Stimulated activated CD4-positive, alpha-beta T cell treated with anti-CD3 and anti-CD28 coated beads, Interleukin-1b, Interleukin-23, amount 100 ng/mL, for 48 hours (primary cell): ENCODE measurements around the gene NEDD9.

Experiments used
- DNase-seq: peaks from one replicate; pipeline ENCODE4 v3.0.0-alpha.2; 2020

NEDD9 gene

DNA sequence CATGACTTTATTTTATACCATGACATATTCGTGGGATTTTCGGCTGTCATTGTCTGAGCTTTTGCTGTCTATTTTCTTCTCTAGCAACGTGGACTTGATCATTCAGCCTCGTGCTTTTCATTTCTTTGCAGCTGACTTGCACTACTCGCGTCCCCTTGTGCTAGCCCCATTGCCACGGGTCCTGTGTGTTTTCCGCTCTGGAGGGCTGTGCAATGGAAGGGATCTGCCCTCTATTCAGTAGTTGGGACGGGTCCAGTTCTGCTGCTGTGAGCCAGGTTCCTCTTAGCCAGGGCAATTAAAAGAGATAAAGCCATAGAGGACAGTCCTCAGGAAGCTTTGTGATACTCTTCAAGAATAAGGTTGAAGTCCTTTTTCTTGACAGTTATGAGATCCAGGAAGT, 17.6 kb downstream of the NEDD9 start:
- no peak for DNase-seq

GRCh38 chr6:11214084-11214833, 18.2 kb downstream of the NEDD9 start:
- no peak for DNase-seq

DNA sequence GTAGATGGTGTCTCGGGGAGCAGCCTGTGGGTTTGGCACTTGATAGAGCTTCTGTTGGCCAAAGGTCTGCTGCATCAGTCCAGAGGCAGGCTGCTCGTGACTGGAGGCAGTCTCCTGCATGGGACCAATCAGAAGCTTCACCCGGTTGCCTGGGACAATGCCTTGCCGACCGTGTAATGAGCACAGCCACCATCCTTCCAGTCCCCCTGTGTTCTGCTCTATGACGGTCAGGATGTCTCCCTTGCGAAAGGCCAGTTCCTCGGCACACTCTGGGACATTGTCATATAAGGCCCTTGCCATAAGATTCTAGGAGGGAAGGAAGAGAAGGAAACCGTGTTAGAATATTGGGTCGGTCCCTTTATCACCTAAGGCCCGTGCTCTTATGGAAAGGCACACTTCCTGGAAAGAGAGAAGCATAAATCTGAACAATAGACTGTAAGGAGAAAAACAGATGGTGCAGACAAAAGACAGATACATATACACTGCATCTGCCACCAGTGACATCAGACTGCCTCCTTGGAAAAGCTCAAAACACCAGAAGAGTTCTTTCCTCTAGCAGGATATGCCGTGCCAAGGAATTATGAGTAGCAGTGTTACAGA, 18.9 kb downstream of the NEDD9 start:
- no peak for DNase-seq

DNA sequence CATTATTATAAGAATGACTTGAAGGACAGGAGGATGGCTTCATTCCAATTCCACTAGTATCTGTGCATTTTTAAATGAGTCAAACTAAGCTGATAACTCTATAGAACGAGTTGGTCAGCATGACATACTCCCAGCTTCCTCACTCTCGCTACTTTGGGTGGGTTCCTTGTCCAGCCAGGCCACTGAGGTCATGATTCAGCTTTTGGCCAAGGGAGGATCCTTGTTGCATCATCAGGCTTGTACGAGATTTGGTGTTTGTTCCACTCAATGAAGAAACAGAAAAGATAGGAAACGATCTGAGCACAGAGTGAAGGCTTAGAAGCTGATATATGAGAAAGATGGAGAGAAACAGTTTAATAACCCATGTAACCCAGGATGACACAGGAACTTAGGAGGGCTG, 19.8 kb downstream of the NEDD9 start:
- DNase-seq: no peak

GRCh38 chr6:11211254-11211653, 21.2 kb downstream of the NEDD9 start:
- no peak for DNase-seq

DNA sequence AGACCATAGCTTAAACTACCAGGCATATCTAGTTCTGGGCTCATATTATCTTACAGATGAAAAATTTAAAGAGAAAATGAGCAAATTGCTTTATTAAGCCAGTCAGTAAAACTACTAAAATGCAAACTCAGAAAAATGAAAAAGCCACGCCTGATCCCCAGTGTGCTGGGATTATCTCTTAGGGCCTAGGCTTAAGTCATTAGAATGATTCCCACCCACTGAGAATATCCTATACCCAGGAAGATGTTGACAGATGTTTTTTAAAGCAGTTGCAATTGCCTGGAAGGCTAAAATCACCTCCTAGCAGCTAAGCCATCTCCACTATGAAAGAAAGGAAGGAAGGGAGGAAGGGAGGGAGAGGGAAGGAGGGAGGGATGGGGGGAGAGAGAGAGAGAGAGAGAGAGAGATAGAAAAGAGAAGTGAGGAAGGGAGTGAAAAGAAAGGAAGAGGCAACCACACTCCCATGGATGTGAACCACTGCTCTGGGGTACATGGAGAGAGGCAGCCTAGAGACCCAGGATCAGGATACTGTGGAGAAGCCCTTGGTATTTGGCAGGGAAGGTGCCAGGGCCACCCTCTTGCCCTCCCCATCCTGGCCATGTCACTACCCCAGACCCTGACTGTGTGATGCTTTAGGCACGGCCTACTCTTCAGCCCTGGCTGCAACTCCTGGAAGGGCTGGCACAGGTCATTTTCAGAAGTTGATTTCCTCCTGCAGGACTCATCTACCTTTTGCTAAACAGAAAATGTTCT, 21.9 kb downstream of the NEDD9 start:
- DNase-seq: no peak

DNA sequence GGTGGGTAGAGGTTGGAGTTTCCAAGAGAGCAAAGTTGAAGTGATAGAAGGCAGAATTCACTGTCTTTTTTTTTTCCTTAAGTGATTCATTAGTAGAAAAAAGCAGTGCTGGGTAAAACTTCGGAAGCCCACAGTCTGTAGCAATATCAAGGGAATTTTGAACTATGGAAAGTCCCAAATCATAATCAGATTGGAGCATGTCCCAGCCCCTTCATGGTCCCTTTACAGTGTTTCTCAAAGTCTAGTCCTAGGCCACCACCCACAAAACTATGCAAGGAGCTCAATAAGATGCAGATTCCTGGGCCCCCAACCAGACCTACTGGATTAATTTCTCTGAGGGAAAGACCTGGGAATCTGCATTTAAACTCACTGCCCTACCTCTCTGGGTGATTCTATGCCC, 22.6 kb downstream of the NEDD9 start:
- no peak for DNase-seq

GRCh38 chr6:11209369-11209768, 23.1 kb downstream of the NEDD9 start:
- DNase-seq: no peak

DNA sequence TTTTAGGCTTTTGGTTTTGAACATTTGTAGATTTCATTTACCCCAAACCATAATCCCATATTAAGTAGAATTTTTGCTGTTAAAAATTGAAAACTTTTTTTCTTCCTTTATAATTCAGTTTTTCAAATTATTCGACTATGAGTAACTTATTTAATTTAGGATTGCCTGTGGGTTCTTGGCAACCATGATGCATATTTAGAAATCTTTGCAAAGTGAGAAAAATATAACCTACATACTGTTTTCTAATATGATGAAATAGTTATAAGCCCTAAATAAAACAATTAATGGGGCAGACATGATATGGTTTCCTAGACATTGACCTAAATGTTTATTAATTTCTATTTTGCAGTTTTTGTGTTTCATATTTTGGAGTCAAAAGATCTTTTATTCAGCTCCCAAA, 23.6 kb downstream of the NEDD9 start:
- no peak for DNase-seq

- peak; percentile 11 for DNase-seq
Observed at GRCh38 chr6:11208267-11208666, 24.2 kb downstream of the NEDD9 start.

DNA sequence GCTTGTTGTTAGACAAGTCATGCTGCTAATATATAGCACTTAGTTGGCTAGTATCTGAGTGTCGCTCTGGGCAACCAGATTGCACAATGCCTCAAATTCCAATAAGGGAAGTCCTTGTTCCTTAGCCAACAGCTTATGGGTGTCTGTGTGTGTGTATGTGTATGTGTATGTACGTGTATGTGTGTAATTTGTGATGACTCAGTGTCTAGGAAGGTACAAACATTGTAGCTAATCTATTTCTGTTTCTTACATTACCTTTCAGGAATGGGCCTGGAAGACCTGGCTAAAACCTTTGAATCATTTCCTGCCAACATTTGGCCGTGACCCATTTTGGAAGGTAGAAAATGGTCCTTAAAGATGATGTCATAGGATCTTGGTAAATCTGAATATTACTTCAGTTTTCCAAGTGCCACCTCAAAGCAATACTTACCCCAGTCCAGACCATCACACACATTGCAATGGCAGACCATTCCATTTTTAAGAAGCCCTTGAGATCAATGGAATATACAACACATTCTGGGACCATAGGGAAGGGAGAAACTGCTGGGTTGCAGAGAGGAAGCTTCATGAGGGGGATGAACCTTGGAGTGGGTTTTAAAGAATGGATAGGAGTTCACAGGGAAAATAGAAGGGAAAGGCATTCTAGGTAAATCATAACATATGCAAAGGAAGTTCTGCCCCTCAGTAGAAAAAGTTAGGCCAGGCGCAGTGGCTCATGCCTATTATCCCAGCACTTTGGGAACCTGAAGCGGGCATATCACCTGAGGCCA, 25.1 kb downstream of the NEDD9 start:
- no peak for DNase-seq

DNA sequence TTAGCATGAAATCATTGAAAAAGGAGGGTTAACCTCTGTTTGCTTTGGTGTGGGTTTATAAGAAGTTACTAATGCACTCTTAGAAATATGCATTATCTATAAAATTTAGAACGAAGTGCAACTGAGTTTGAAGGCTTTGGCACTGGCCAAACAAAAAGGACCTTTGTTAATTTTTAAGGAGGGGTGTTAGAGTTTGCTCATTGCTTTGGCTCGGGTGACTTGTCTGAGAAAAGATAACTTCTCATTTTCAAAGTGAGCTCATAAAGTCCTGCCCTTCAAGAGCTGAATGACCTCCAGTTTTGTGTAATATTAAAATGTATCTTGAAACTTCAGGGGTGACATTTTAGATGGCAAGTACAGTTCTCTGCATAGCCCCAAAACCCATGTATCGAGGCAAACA, 25.9 kb downstream of the NEDD9 start:
- no peak for DNase-seq

GRCh38 chr6:11204794-11205366, 27.6 kb downstream of the NEDD9 start:
- no peak for DNase-seq

- DNase-seq: no peak
Observed at GRCh38 chr6:11204005-11204399, 28.5 kb downstream of the NEDD9 start.

GRCh38 chr6:11203306-11204004, 29.0 kb downstream of the NEDD9 start:
- no peak for DNase-seq

DNA sequence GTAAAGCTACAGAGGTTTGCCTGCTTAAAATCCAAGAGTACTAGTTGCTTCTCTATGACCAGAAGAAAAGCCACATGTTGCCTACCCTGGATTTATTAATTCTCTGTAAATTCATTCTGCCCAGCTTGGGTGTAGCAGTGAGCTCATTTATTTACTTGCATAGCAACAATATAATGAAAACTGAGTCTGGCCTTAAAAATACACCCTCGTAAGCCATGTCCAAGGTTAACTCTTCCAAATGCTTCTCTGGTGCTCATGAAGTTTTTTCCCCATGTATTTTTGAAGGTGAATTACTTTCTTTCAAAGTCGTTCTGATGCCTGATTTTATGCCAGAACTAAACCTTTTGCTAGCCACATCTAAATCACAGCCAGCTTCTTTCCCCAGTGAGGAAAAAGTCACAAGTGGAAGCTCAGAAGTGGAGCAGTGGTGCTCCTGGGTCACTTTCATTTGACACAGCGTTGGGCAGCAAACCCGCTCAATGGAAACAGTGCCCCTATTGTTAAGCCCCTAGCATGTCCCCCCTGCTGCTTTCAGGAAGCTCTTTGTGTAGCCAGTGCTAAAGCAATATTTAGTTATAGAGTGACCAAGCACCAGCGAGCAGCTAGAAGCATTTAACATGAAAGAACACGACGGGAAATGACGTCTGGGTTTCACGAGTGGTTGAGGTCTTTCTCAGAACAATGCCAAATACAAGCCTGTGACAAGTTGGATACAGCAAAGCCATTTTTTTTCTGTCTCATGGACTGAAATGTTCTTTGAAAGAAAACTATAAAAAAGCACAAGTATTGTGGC, 29.8 kb downstream of the NEDD9 start:
- no peak for DNase-seq

GRCh38 chr6:11201772-11202512, 30.5 kb downstream of the NEDD9 start:
- no peak for DNase-seq

GRCh38 chr6:11201015-11201414, 31.5 kb downstream of the NEDD9 start:
- DNase-seq: no peak

- DNase-seq: no peak
Observed at GRCh38 chr6:11200356-11200755, 32.1 kb downstream of the NEDD9 start.
